ENCODE results near the gene GNB1.
"Not testable (repeated sequence)": the region's sequence is repeated elsewhere in the genome, so short reads cannot be mapped to it uniquely, and the experiment has no call there.

- TF ChIP-seq CTCF, POLR2A, EP300 (IDR thresholded peaks at IDR 0.05): not testable (repeated sequence)
Observed at GRCh38 chr1:1749941-1750340, 140.9 kb downstream of the GNB1 start.

Data from sigmoid colon (tissue), 4 donors.